GM12865 (cell line): ENCODE data around the gene GFPT1.
"Not testable (repeated sequence)": the region's sequence is repeated elsewhere in the genome, so short reads cannot be mapped to it uniquely, and the experiment has no call there.

Source experiments
- DNase-seq: peaks from one replicate; pipeline ENCODE4 v3.0.0; 2010; ENCODE audit warnings: low read depth
- H3K4me3 ChIP-seq: 2 replicates; pipeline ENCODE4 v1.5.1; 2011; ENCODE audit warnings: mild to moderate bottlenecking, low read depth, low read length, control low read depth
- TF ChIP-seq, protein P1 (sequence below): IDR thresholded peaks from 2 replicates; pipeline ENCODE4 v1.5.1; 2011; ENCODE audit warnings: low read length, control low read depth, low read depth, inconsistent platforms; ENCODE audit not compliant: insufficient read depth; ENCODE audit errors: missing control alignments

Gene GFPT1

DNA sequence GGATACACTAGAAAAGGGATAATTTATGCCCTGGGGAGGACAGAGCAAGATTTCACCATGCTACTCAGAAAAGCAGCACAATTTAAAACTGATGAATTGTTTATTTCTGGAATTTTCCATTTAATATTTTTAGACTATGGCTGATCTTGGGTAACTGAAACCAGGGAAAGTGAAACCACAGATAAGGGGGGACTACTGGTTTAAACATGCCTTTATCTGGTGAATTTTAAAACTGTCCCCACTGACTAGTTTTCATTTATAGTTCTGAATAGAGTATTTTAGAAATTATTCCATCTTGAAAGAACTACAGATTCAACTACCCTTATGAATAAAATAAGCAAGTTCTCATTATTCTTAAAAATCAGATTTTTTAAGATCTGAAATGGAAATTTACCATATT is 35.2 kb upstream of the GFPT1 start:
- TF ChIP-seq, protein P1, sequence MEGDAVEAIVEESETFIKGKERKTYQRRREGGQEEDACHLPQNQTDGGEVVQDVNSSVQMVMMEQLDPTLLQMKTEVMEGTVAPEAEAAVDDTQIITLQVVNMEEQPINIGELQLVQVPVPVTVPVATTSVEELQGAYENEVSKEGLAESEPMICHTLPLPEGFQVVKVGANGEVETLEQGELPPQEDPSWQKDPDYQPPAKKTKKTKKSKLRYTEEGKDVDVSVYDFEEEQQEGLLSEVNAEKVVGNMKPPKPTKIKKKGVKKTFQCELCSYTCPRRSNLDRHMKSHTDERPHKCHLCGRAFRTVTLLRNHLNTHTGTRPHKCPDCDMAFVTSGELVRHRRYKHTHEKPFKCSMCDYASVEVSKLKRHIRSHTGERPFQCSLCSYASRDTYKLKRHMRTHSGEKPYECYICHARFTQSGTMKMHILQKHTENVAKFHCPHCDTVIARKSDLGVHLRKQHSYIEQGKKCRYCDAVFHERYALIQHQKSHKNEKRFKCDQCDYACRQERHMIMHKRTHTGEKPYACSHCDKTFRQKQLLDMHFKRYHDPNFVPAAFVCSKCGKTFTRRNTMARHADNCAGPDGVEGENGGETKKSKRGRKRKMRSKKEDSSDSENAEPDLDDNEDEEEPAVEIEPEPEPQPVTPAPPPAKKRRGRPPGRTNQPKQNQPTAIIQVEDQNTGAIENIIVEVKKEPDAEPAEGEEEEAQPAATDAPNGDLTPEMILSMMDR, result no peak
- no peak overlapping the region for H3K4me3 ChIP-seq
- no peak for DNase-seq

DNA sequence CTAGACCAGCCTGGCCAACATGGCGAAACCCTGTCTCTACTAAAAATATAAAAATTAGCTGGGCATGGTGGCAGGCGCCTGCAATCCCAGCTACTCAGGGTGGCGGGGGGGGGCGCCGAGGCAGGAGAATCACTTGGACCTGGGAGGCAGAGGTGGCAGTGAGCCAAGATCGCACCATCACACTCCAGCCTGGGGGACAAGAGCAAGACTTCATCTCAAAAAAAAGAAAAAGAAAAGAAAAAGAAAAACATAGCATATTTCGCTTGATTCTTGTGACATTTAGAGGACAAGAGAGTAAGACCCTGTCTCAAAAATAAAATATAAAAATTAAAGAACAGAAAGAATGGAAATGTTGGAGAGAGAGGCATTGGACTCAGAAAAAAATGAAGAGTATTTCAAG is 32.1 kb upstream of the GFPT1 start:
- DNase-seq, H3K4me3 ChIP-seq: not testable (repeated sequence)

DNA sequence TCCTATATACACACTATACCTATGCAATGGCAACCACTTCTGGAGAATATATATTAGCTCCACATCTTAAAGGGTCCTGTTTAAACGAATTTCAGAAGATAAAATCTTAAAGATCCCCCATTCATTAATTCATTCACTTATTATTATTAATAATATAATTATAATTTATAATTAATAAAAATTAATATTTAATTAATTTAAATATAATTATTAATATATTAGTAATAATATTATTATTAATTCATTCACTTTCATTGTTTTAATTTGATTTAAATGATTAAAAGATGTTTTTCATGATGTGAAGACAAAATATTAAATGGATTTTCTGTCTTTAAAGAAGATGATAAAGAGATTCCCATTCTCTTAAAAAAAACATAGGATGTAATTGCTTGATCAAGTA is 29.1 kb upstream of the GFPT1 start:
- TF ChIP-seq, protein P1, result no peak
- DNase-seq, result no peak
- H3K4me3 ChIP-seq, result no peak overlapping the region

DNA sequence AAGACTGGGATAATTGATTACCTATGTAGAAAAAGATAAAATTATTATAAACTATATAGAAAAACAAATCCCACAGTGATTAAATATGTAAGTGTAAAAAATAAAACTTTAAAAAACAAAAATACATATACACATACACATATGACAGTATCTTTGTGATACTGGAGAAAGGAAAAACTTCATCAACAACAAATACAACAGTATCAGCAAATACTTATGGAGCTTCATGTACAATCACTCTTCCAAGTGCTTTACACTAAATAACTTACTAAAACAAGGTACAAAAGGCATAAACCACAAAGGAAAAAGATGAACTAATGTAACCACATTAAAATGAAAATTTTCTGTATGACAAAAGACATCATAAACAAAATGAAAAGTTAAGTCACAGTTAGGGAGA is 24.1 kb upstream of the GFPT1 start:
- DNase-seq, result no peak
- TF ChIP-seq, protein P1, result no peak
- no peak overlapping the region for H3K4me3 ChIP-seq

DNA sequence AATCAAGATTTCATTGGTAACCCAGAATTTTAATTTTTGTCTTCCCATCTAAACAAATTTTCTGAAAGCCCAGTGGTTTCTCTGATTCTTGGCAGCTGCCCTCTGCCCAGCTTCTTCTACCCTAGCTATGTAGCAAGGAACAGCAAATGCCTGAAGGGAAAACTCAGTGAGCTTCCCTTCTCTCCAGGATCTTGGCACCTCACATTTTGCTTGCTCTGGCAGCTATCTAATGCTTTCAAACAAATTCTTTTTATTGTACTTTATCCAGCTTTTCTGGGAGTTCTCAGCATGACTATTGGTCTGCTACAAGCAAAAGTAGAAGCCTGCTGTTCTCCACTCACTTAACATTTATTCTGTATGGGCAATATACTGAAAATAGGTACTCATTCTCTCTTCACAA is 18.3 kb upstream of the GFPT1 start:
- no peak overlapping the region for H3K4me3 ChIP-seq

DNA sequence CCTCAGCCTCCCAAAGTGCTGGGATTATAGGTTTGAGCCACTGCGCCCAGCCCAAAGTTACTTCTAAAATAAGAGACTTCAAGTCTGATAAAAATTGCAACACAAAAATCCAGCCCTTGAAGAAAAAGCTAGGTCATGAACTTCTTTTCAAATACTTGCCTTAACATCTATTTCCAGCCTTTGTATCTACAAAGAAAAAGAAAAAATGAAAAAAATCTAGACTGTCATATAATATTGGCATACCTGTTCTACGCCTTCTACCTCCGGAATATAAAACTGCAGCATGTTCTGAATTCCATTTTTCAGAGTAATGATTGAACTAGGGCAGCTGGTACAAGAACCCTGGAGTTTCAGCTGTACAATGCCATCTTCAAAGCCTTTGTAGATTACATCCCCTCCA is 13.1 kb upstream of the GFPT1 start:
- TF ChIP-seq, protein P1, result no peak
- no peak for DNase-seq
- H3K4me3 ChIP-seq, result no peak overlapping the region

More for the DNA sequence above, 18.3 kb upstream of the GFPT1 start:
- DNase-seq, result no peak
- TF ChIP-seq, protein P1, result no peak

DNA sequence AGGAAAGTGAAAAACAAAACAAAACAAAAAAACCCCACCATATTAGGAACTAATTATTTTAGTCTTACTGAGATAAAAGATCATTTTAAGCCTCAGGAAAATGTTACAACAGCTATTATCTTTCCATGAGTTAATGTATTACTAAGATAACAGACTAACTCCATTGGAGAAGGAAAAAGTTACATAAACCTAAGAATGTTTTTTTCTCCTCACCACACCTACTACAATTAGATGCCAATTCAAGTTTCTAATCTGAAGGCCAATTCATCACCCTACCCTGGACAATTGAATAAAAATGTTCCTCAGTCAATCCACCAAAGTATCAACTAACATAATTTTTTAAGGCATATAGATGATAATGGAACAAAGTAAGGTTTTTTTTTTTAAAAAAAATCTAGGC is 10.2 kb upstream of the GFPT1 start:
- no peak for DNase-seq
- H3K4me3 ChIP-seq, result no peak overlapping the region
- TF ChIP-seq, protein P1, result no peak
